Activated CD4-positive, alpha-beta T cell treated with anti-CD3 and anti-CD28 coated beads for 36 hours (primary cell): ENCODE measurements around the gene LTBP4. TPM values are rescaled to one million over a fixed set of nuclear protein-coding genes. Genes with fewer than 3 reads are reported as not detected.
"Not testable (repeated sequence)": the region's sequence is repeated elsewhere in the genome, so short reads cannot be mapped to it uniquely, and the experiment has no call there.

Experiments used
- ATAC-seq: fragments of 200-7000 bp; cut with Tn5 transposase; one replicate; pipeline ENCODE4 v1.10.0; 2021; ENCODE audit warnings: mild to moderate bottlenecking, moderate library complexity
- CTCF ChIA-PET: fragments of 350-600 bp; sonication (Branson Sonifier 250); formaldehyde crosslinking; loops from one replicate; lab custom pipeline; 2021; ENCODE audit warnings: antibody characterized with exemption; lab: Charles Lee
- POLR2A ChIA-PET: fragments of 350-600 bp; sonication (Branson Sonifier 250); formaldehyde crosslinking; loops from one replicate; lab custom pipeline; 2021; ENCODE audit warnings: antibody characterized with exemption, inconsistent platforms; lab: Charles Lee
- DNase-seq: peaks from one replicate; pipeline ENCODE4 v3.0.0-alpha.2; 2020
- H3K27ac Mint-ChIP-seq: one replicate; pipeline ENCODE4 v1.8.0; 2021; ENCODE audit warnings: mixed read lengths
- H3K27me3 Mint-ChIP-seq: one replicate; pipeline ENCODE4 v1.8.0; 2021; ENCODE audit warnings: mixed read lengths
- H3K36me3 Mint-ChIP-seq: one replicate; pipeline ENCODE4 v1.8.0; 2021; ENCODE audit warnings: low read depth, mixed read lengths
- H3K4me1 Mint-ChIP-seq: one replicate; pipeline ENCODE4 v1.8.0; 2021; ENCODE audit warnings: mixed read lengths
- H3K4me3 Mint-ChIP-seq: one replicate; pipeline ENCODE4 v1.8.0; 2021; ENCODE audit warnings: mild to moderate bottlenecking, moderate library complexity, mixed read lengths
- H3K9me3 Mint-ChIP-seq: one replicate; pipeline ENCODE4 v1.8.0; 2021; ENCODE audit warnings: low read depth, mixed read lengths
- intact Hi-C, 2 experiments: fragments of 100-400 bp; cut with DNase I in 1 of 2; cut with micrococcal nuclease in 1 of 2; formaldehyde crosslinking; loops; one replicate each; pipeline versions ENCODE4 v1.14.2 to v1.15.1; 2022 to 2024; cut with DNase I, micrococcal nuclease
- total RNA-seq, 2 experiments: library from RNA; stranded (reverse); gene quantifications; one replicate each; pipeline ENCODE4 v1.2.3, GENCODE V29; 2021

The LTBP4 gene
- total RNA-seq, 2 experiments from 2014 or later, result 142 to 145 TPM

- DNase-seq (no peak), ATAC-seq (no peak)
- Mint-ChIP-seq H3K4me1 (peaks cover 16% of the 10 kb centered on the region), H3K9me3 (no peaks in the 10 kb centered on the region), H3K27me3 (no peaks in the 10 kb centered on the region), H3K4me3 (no peak overlapping the region), H3K36me3 (peaks cover 54% of the 10 kb centered on the region), H3K27ac (no peak overlapping the region)
- intact Hi-C loops, result no loop called here
- ChIA-PET POLR2A (no interaction called here), CTCF (interaction anchor here (4.2 kb wide), 1 partner anchor 12 kb away, joined by 21 read pairs; no protein-coding TSS in a partner anchor)
Observed at GRCh38 chr19:40622773-40623075, 21.6 kb downstream of the LTBP4 start.

- Mint-ChIP-seq H3K36me3 (peaks cover 50% of the 10 kb centered on the region), H3K4me3 (no peak overlapping the region), H3K27ac (no peak overlapping the region), H3K27me3 (no peaks in the 10 kb centered on the region), H3K9me3 (no peaks in the 10 kb centered on the region), H3K4me1 (peaks cover 16% of the 10 kb centered on the region)
- ChIA-PET CTCF (interaction anchor here (4.2 kb wide), 1 partner anchor 11 kb away, joined by 21 read pairs; no protein-coding TSS in a partner anchor), POLR2A (no interaction called here)
- ATAC-seq (peak; percentile 40), DNase-seq (peak; percentile 56)
- intact Hi-C loops, result no loop called here
Observed at GRCh38 chr19:40623403-40624251, 22.5 kb downstream of the LTBP4 start.

GRCh38 chr19:40624369-40625153, 23.4 kb downstream of the LTBP4 start:
- H3K36me3 Mint-ChIP-seq, result peaks cover 46% of the 10 kb centered on the region
- POLR2A ChIA-PET, result interaction anchor here (0.6 kb wide), 1 partner anchor 207 kb away, joined by 5 read pairs; no protein-coding TSS in a partner anchor

GRCh38 chr19:40625406-40626120, 24.4 kb downstream of the LTBP4 start:
- CTCF ChIA-PET, result interaction anchor here (4.2 kb wide), 1 partner anchor 9 kb away, joined by 21 read pairs; no protein-coding TSS in a partner anchor
- ATAC-seq, result no peak
- Mint-ChIP-seq H3K4me1 (peaks cover 12% of the 10 kb centered on the region), H3K27me3 (no peaks in the 10 kb centered on the region), H3K9me3 (no peaks in the 10 kb centered on the region), H3K27ac (peak overlapping the region; percentile 24), H3K36me3 (peaks cover 47% of the 10 kb centered on the region), H3K4me3 (no peak overlapping the region)
- POLR2A ChIA-PET, result no interaction called here
- intact Hi-C loops, result no loop called here
- no peak for DNase-seq

More at GRCh38 chr19:40624369-40625153, 23.4 kb downstream of the LTBP4 start:
- H3K27me3 Mint-ChIP-seq, intact Hi-C loops, DNase-seq, ATAC-seq, H3K9me3 Mint-ChIP-seq, H3K4me3 Mint-ChIP-seq, H3K27ac Mint-ChIP-seq: not testable (repeated sequence)
- CTCF ChIA-PET, result interaction anchor here (4.2 kb wide), 1 partner anchor 10 kb away, joined by 21 read pairs; no protein-coding TSS in a partner anchor
- H3K4me1 Mint-ChIP-seq, result peaks cover 12% of the 10 kb centered on the region

GRCh38 chr19:40626918-40627317, 25.7 kb downstream of the LTBP4 start:
- no peak overlapping the region for H3K27ac Mint-ChIP-seq
- H3K27me3 Mint-ChIP-seq, result no peaks in the 10 kb centered on the region
- peaks cover 8% of the 10 kb centered on the region for H3K4me1 Mint-ChIP-seq
- CTCF ChIA-PET, result no interaction called here
- ATAC-seq (no peak), DNase-seq (no peak)
- peaks cover 42% of the 10 kb centered on the region for H3K36me3 Mint-ChIP-seq
- intact Hi-C loops, result no loop called here
- POLR2A ChIA-PET, result no interaction called here
- H3K4me3 Mint-ChIP-seq, result no peak overlapping the region
- no peaks in the 10 kb centered on the region for H3K9me3 Mint-ChIP-seq

- ATAC-seq (peak; percentile 48), DNase-seq (no peak)
- no peaks in the 10 kb centered on the region for H3K9me3 Mint-ChIP-seq
- ChIA-PET POLR2A (no interaction called here), CTCF (interaction anchor here (0.7 kb wide), 1 partner anchor 28 kb away, joined by 4 read pairs; no protein-coding TSS in a partner anchor)
- no peak overlapping the region for H3K27ac Mint-ChIP-seq
- H3K4me3 Mint-ChIP-seq, result no peak overlapping the region
- no peaks in the 10 kb centered on the region for H3K27me3 Mint-ChIP-seq
- H3K4me1 Mint-ChIP-seq, result peaks cover 6% of the 10 kb centered on the region
- peaks cover 38% of the 10 kb centered on the region for H3K36me3 Mint-ChIP-seq
- intact Hi-C loops, result no loop called here
Observed at GRCh38 chr19:40627486-40628279, 26.5 kb downstream of the LTBP4 start.

GRCh38 chr19:40629346-40629745, 28.2 kb downstream of the LTBP4 start:
- Mint-ChIP-seq H3K4me3 (no peak overlapping the region), H3K4me1 (peaks cover 13% of the 10 kb centered on the region), H3K9me3 (no peaks in the 10 kb centered on the region), H3K27me3 (no peaks in the 10 kb centered on the region), H3K27ac (no peak overlapping the region), H3K36me3 (peaks cover 29% of the 10 kb centered on the region)
- ATAC-seq, result no peak
- no peak for DNase-seq
- ChIA-PET POLR2A (no interaction called here), CTCF (no interaction called here)
- intact Hi-C loops, result no loop called here

GRCh38 chr19:40630571-40631160, 29.5 kb downstream of the LTBP4 start:
- CTCF ChIA-PET, result interaction anchor here (0.6 to 1.0 kb wide), 2 partner anchors 14 to 249 kb away, joined by 3 to 4 read pairs; no protein-coding TSS in a partner anchor
- H3K27me3 Mint-ChIP-seq, result peaks cover 4% of the 10 kb centered on the region
- POLR2A ChIA-PET, result interaction anchor here (0.6 kb wide), 1 partner anchor 11 kb away, joined by 13 read pairs; no protein-coding TSS in a partner anchor
- no peak for ATAC-seq
- peaks cover 22% of the 10 kb centered on the region for H3K36me3 Mint-ChIP-seq
- H3K4me3 Mint-ChIP-seq, result no peak overlapping the region
- no peak for DNase-seq
- H3K4me1 Mint-ChIP-seq, result peaks cover 15% of the 10 kb centered on the region
- H3K9me3 Mint-ChIP-seq, result no peaks in the 10 kb centered on the region
- intact Hi-C loops, result no loop called here
- H3K27ac Mint-ChIP-seq, result peak overlapping the region; percentile 58

- ATAC-seq, result peak; percentile 27
- no peak overlapping the region for H3K27ac Mint-ChIP-seq
- DNase-seq, result no peak
- H3K36me3 Mint-ChIP-seq, result peaks cover 9% of the 10 kb centered on the region
- ChIA-PET CTCF (interaction anchor here (0.7 to 3.4 kb wide), 6 partner anchors 12 to 328 kb away, joined by 3 to 23 read pairs (median 3); no protein-coding TSS in a partner anchor), POLR2A (no interaction called here)
- H3K9me3 Mint-ChIP-seq, result no peaks in the 10 kb centered on the region
- intact Hi-C loops, result no loop called here
- H3K27me3 Mint-ChIP-seq, result peaks cover 5% of the 10 kb centered on the region
- no peak overlapping the region for H3K4me3 Mint-ChIP-seq
- H3K4me1 Mint-ChIP-seq, result peaks cover 15% of the 10 kb centered on the region
Observed at GRCh38 chr19:40632311-40633036, 31.3 kb downstream of the LTBP4 start.

GRCh38 chr19:40633207-40633606, 32.0 kb downstream of the LTBP4 start:
- H3K9me3 Mint-ChIP-seq, result no peaks in the 10 kb centered on the region
- peaks cover 9% of the 10 kb centered on the region for H3K36me3 Mint-ChIP-seq
- peaks cover 15% of the 10 kb centered on the region for H3K4me1 Mint-ChIP-seq
- ATAC-seq (no peak), DNase-seq (no peak)
- peaks cover 5% of the 10 kb centered on the region for H3K27me3 Mint-ChIP-seq
- CTCF ChIA-PET, result interaction anchor here (0.7 to 3.4 kb wide), 7 partner anchors 9 to 328 kb away, joined by 3 to 40 read pairs (median 15); no protein-coding TSS in a partner anchor
- intact Hi-C loops, result no loop called here
- POLR2A ChIA-PET, result no interaction called here
- no peak overlapping the region for H3K4me3 Mint-ChIP-seq
- H3K27ac Mint-ChIP-seq, result no peak overlapping the region
